ENCODE data around the gene LGI2.

GRCh38 chr4:25070545-25070944 lies 39.8 kb upstream of the LGI2 start:
- TF ChIP-seq POLR2A (IDR thresholded peaks at IDR 0.05; ENCODE audit: low read depth, low read length): no peak
- no peak for TF ChIP-seq POLR2AphosphoS5 (IDR thresholded peaks at IDR 0.05; ENCODE audit: low read depth, low read length)
- TF ChIP-seq TAF1 (IDR thresholded peaks at IDR 0.05; ENCODE audit: borderline replicate concordance, low read depth, low read length): no peak
